ENCODE data around the gene GALC.

- TF ChIP-seq USF1 (IDR thresholded peaks at IDR 0.05): no peak
- TF ChIP-seq CEBPB (IDR thresholded peaks at IDR 0.05): no peak
- no peak for TF ChIP-seq MAX (IDR thresholded peaks at IDR 0.05)
These were observed 36.5 kb upstream of the GALC start for GRCh38 chr14:88029500-88029899.

Measured in Ishikawa (cell line).